Measurements from ENCODE around the gene IL1RAPL1.

DNA sequence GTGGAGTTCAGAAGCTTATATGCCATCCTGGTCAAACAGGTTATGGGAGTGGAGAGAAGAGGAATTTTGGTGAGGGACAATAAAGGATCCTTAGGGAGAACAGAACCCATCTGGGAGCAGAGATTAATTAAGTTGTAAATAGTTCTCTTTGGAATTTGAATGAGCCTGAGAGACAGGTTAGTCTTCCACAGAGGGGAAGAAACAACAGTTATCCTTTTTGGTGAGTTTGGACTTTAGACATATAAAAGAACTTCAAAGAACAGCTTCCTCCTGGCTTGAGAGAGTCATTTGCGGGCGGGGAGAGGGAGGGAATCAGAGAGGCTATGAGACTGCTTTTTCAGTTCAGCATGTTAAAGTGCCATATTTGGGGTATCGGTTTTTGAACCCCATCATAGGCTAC is 834.8 kb downstream of the IL1RAPL1 start:
- no peak for TF ChIP-seq CTCF (IDR thresholded peaks at IDR 0.05)
- TF ChIP-seq JUN (IDR thresholded peaks at IDR 0.05), result no peak
- no peak for TF ChIP-seq BHLHE40 (IDR thresholded peaks at IDR 0.05; ENCODE audit: low read depth, low read length)
- TF ChIP-seq, protein P1, sequence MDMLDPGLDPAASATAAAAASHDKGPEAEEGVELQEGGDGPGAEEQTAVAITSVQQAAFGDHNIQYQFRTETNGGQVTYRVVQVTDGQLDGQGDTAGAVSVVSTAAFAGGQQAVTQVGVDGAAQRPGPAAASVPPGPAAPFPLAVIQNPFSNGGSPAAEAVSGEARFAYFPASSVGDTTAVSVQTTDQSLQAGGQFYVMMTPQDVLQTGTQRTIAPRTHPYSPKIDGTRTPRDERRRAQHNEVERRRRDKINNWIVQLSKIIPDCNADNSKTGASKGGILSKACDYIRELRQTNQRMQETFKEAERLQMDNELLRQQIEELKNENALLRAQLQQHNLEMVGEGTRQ (IDR thresholded peaks at IDR 0.05), result no peak
- TF ChIP-seq EP300 (IDR thresholded peaks at IDR 0.05), result no peak
- TF ChIP-seq JUNB (IDR thresholded peaks at IDR 0.05), result no peak
- TF ChIP-seq, protein P2, sequence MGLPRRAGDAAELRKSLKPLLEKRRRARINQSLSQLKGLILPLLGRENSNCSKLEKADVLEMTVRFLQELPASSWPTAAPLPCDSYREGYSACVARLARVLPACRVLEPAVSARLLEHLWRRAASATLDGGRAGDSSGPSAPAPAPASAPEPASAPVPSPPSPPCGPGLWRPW (IDR thresholded peaks at IDR 0.05), result no peak
- no peak for TF ChIP-seq SMC3 (IDR thresholded peaks at IDR 0.05)
- TF ChIP-seq CHD4 (IDR thresholded peaks at IDR 0.05; ENCODE audit: borderline replicate concordance), result no peak
- no peak for TF ChIP-seq MYC (IDR thresholded peaks at IDR 0.05; ENCODE audit: borderline replicate concordance, low read length)
